Neural progenitor cell (in vitro differentiated cells): ENCODE measurements around the gene IKBKE. TPM values are rescaled to one million over a fixed set of nuclear protein-coding genes. Genes with fewer than 3 reads are reported as not detected.

Experiments used
- DNase-seq: peaks from one replicate; pipeline ENCODE4 v3.0.0-alpha.2; 2016; ENCODE audit warnings: low spot score
- H2AFZ ChIP-seq: fragments of 200-600 bp; sonication (generic); replicated peaks from 2 replicates; pipeline ENCODE4 v1.6.1; 2016; ENCODE audit warnings: antibody characterized with exemption
- H3F3A ChIP-seq: fragments of 200-600 bp; sonication (generic); 2 replicates; pipeline ENCODE4 v1.6.1; 2016; ENCODE audit warnings: antibody characterized with exemption, low read depth
- H3K27ac ChIP-seq: fragments of 200-600 bp; sonication (generic); 2 replicates; pipeline ENCODE4 v1.5.1; 2016; ENCODE audit warnings: mild to moderate bottlenecking
- H3K27me3 ChIP-seq: fragments of 200-600 bp; sonication (generic); 2 replicates; pipeline ENCODE4 v1.6.1; 2016; ENCODE audit warnings: mild to moderate bottlenecking, moderate library complexity
- H3K36me3 ChIP-seq: fragments of 200-600 bp; sonication (generic); 2 replicates; pipeline ENCODE4 v1.5.1; 2016
- H3K4me1 ChIP-seq: fragments of 200-600 bp; sonication (generic); 2 replicates; pipeline ENCODE4 v1.6.1; 2016; ENCODE audit warnings: mixed run types
- H3K4me2 ChIP-seq: fragments of 200-600 bp; sonication (generic); 2 replicates; pipeline ENCODE4 v1.6.1; 2016
- H3K4me3 ChIP-seq: fragments of 200-600 bp; sonication (generic); 2 replicates; pipeline ENCODE4 v1.5.1; 2016
- H3K79me2 ChIP-seq: fragments of 200-600 bp; sonication (generic); 2 replicates; pipeline ENCODE4 v1.6.1; 2016; ENCODE audit warnings: low read depth
- H3K9ac ChIP-seq: fragments of 200-600 bp; sonication (generic); 2 replicates; pipeline ENCODE4 v1.6.1; 2016
- H3K9me3 ChIP-seq: fragments of 200-600 bp; sonication (generic); 2 replicates; pipeline ENCODE4 v1.5.1; 2016; ENCODE audit warnings: low read depth
- H4K20me1 ChIP-seq: fragments of 200-600 bp; sonication (generic); 2 replicates; pipeline ENCODE4 v1.6.1; 2016; ENCODE audit warnings: low read depth
- H3K27ac Mint-ChIP-seq: 3 replicates; pipeline ENCODE4 v1.8.0; 2021; ENCODE audit warnings: mixed read lengths
- H3K27me3 Mint-ChIP-seq: 2 replicates; pipeline ENCODE4 v1.8.0; 2022; ENCODE audit warnings: low read depth, mild to moderate bottlenecking, inconsistent platforms, moderate library complexity, mixed read lengths; ENCODE audit not compliant: insufficient read depth
- H3K36me3 Mint-ChIP-seq: 3 replicates; pipeline ENCODE4 v1.8.0; 2021; ENCODE audit warnings: mixed read lengths
- H3K4me1 Mint-ChIP-seq: 3 replicates; pipeline ENCODE4 v1.8.0; 2021; ENCODE audit warnings: mixed read lengths
- H3K4me3 Mint-ChIP-seq: 3 replicates; pipeline ENCODE4 v1.8.0; 2021; ENCODE audit warnings: mild to moderate bottlenecking, moderate library complexity, mixed read lengths
- H3K9me3 Mint-ChIP-seq: 3 replicates; pipeline ENCODE4 v1.8.0; 2020; ENCODE audit warnings: mixed read lengths
- CTCF ChIP-seq: fragments of 200-600 bp; sonication (generic); IDR thresholded peaks from 2 replicates; pipeline ENCODE4 v1.5.1; 2017; ENCODE audit warnings: antibody characterized with exemption, mild to moderate bottlenecking
- EZH2 ChIP-seq: fragments of 200-600 bp; sonication (generic); IDR thresholded peaks from 2 replicates; pipeline ENCODE4 v1.6.1; 2017; ENCODE audit warnings: antibody characterized with exemption, mild to moderate bottlenecking, moderate library complexity
- EZH2phosphoT487 ChIP-seq: fragments of 200-600 bp; sonication (generic); IDR thresholded peaks from 2 replicates; pipeline ENCODE4 v1.6.1; 2017; ENCODE audit warnings: antibody characterized with exemption
- total RNA-seq: library from RNA; depleted of rRNA; stranded (reverse); fragments of >200 nt; gene quantifications from 2 replicates; pipeline ENCODE4 v1.2.3, GENCODE V29; 2015; ENCODE audit warnings: low replicate concordance

IKBKE gene
- total RNA-seq, 1 donor from 2014 or later, result 0.26 TPM

GRCh38 chr1:206540044-206540780 lies 69.9 kb downstream of the IKBKE start:
- H3K27ac ChIP-seq, result no peak overlapping the region
- no peak for TF ChIP-seq CTCF
- no peak for TF ChIP-seq EZH2phosphoT487
- no peak for TF ChIP-seq EZH2
- Mint-ChIP-seq H3K27ac (no peak overlapping the region), H3K27me3 (peaks cover 7% of the 10 kb centered on the region), H3K4me1 (peaks cover 15% of the 10 kb centered on the region), H3K4me3 (no peak overlapping the region), H3K9me3 (no peaks in the 10 kb centered on the region), H3K36me3 (no peaks in the 10 kb centered on the region)
- no peaks in the 10 kb centered on the region for H3K79me2 ChIP-seq
- no peak overlapping the region for H3K4me3 ChIP-seq
- no peak overlapping the region for H3K4me2 ChIP-seq
- H4K20me1 ChIP-seq, result no peaks in the 10 kb centered on the region
- H3K36me3 ChIP-seq, result no peaks in the 10 kb centered on the region
- H3F3A ChIP-seq, result no peaks in the 10 kb centered on the region
- no peak overlapping the region for H3K9ac ChIP-seq
- H3K27me3 ChIP-seq, result no peaks in the 10 kb centered on the region
- peak overlapping the region; percentile 57 for H2AFZ ChIP-seq
- H3K4me1 ChIP-seq, result peaks cover 4% of the 10 kb centered on the region
- H3K9me3 ChIP-seq, result no peaks in the 10 kb centered on the region
- no peak for DNase-seq

- Mint-ChIP-seq H3K27ac (no peak overlapping the region), H3K9me3 (no peaks in the 10 kb centered on the region), H3K4me1 (peaks cover 15% of the 10 kb centered on the region), H3K4me3 (no peak overlapping the region), H3K36me3 (no peaks in the 10 kb centered on the region), H3K27me3 (peaks cover 7% of the 10 kb centered on the region)
- no peak overlapping the region for H3K27ac ChIP-seq
- TF ChIP-seq EZH2phosphoT487, result no peak
- no peaks in the 10 kb centered on the region for H3F3A ChIP-seq
- H3K36me3 ChIP-seq, result no peaks in the 10 kb centered on the region
- H4K20me1 ChIP-seq, result no peaks in the 10 kb centered on the region
- H3K79me2 ChIP-seq, result no peaks in the 10 kb centered on the region
- H3K27me3 ChIP-seq, result no peaks in the 10 kb centered on the region
- no peak overlapping the region for H3K4me2 ChIP-seq
- no peak overlapping the region for H2AFZ ChIP-seq
- no peaks in the 10 kb centered on the region for H3K9me3 ChIP-seq
- no peak overlapping the region for H3K4me3 ChIP-seq
- H3K4me1 ChIP-seq, result peaks cover 4% of the 10 kb centered on the region
- H3K9ac ChIP-seq, result no peak overlapping the region
- DNase-seq, result no peak
Measured at GRCh38 chr1:206541236-206541833, 71.1 kb downstream of the IKBKE start.

- Mint-ChIP-seq H3K27me3 (peaks cover 12% of the 10 kb centered on the region), H3K4me1 (peaks cover 7% of the 10 kb centered on the region), H3K36me3 (no peaks in the 10 kb centered on the region), H3K27ac (no peak overlapping the region), H3K9me3 (no peaks in the 10 kb centered on the region), H3K4me3 (no peak overlapping the region)
- Histone ChIP-seq H3K27ac (no peak overlapping the region), H3K9ac (no peak overlapping the region), H3K4me3 (no peak overlapping the region), H3K27me3 (no peaks in the 10 kb centered on the region), H4K20me1 (no peaks in the 10 kb centered on the region), H3K4me2 (peak overlapping the region; percentile 28), H2AFZ (peak overlapping the region; percentile 95), H3K4me1 (peaks cover 4% of the 10 kb centered on the region), H3K36me3 (no peaks in the 10 kb centered on the region), H3F3A (no peaks in the 10 kb centered on the region), H3K9me3 (no peaks in the 10 kb centered on the region), H3K79me2 (no peaks in the 10 kb centered on the region)
- TF ChIP-seq EZH2phosphoT487, result no peak
- TF ChIP-seq CTCF, result peak; percentile 90
- no peak for TF ChIP-seq EZH2
- peak; percentile 82 for DNase-seq
Measured at GRCh38 chr1:206544562-206545257, 74.4 kb downstream of the IKBKE start.
